ENCODE data around the gene HEATR5B. TPM values are rescaled to one million over a fixed set of nuclear protein-coding genes. Genes with fewer than 3 reads are reported as not detected.

HEATR5B gene
- total RNA-seq, 1 experiment from 2014 or later, result 13.1 TPM

DNA sequence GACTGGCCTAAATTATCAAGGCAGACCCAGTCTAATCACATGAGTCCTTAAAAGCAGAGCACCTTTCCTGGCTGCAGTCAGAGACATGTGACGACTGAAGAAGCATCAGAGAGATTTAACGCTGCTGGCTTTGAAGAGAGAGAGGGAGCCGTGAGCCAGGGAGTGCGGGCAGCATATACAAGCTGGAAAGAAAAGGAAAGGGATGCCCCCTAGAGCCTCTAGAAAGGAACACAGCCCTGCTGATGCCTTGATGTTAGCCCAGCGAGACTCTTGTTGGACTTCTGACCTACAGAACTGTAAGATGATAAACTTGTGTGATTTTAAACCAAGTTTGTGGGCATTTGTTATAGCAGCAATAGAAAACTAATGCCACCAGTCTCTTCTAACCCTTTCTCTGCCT is 58.1 kb downstream of the HEATR5B start:
- ChIA-PET POLR2A (ENCODE audit: low non-redundant PET) (no interaction called here), CTCF (no interaction called here)
- no peaks in the 10 kb centered on the region for H3K9me3 ChIP-seq (ENCODE audit: low read depth, low read length, poor library complexity, severe bottlenecking)
- no peak overlapping the region for H3K27ac ChIP-seq (ENCODE audit: low read depth, low read length, poor library complexity, severe bottlenecking)
- no peaks in the 10 kb centered on the region for H3K27me3 ChIP-seq (replicated peaks; ENCODE audit: insufficient read depth, low read depth, low read length, poor library complexity)
- no peak overlapping the region for H3K4me3 ChIP-seq (ENCODE audit: low read depth, low read length, poor library complexity, severe bottlenecking)
- H3K4me1 ChIP-seq (ENCODE audit: insufficient read depth, low read length, poor library complexity, severe bottlenecking), result no peaks in the 10 kb centered on the region
- H3K36me3 ChIP-seq (ENCODE audit: insufficient read depth, low read length, poor library complexity, severe bottlenecking), result peaks cover 9% of the 10 kb centered on the region
- TF ChIP-seq EZH2 (IDR thresholded peaks at IDR 0.05; ENCODE audit: borderline replicate concordance, low read depth, low read length, poor library complexity, severe bottlenecking), result no peak
- TF ChIP-seq, protein P1, sequence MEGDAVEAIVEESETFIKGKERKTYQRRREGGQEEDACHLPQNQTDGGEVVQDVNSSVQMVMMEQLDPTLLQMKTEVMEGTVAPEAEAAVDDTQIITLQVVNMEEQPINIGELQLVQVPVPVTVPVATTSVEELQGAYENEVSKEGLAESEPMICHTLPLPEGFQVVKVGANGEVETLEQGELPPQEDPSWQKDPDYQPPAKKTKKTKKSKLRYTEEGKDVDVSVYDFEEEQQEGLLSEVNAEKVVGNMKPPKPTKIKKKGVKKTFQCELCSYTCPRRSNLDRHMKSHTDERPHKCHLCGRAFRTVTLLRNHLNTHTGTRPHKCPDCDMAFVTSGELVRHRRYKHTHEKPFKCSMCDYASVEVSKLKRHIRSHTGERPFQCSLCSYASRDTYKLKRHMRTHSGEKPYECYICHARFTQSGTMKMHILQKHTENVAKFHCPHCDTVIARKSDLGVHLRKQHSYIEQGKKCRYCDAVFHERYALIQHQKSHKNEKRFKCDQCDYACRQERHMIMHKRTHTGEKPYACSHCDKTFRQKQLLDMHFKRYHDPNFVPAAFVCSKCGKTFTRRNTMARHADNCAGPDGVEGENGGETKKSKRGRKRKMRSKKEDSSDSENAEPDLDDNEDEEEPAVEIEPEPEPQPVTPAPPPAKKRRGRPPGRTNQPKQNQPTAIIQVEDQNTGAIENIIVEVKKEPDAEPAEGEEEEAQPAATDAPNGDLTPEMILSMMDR (conservative IDR thresholded peaks at IDR 0.05; ENCODE audit: low read depth, low read length), result peak; percentile 45
- peak; percentile 40 for DNase-seq (ENCODE audit: low spot score)
- BruUV-seq (replicated peaks), result no TSS peak
- intact Hi-C loops (cut with micrococcal nuclease; ENCODE audit: unreplicated experiment), result loop anchor here (5.0 kb wide), 1 partner anchor 244 kb away; no protein-coding TSS in a partner anchor

GRCh38 chr2:37020887-37021796 is 63.0 kb downstream of the HEATR5B start:
- H3K27ac ChIP-seq (ENCODE audit: low read depth, low read length, poor library complexity, severe bottlenecking), result no peak overlapping the region

DNA sequence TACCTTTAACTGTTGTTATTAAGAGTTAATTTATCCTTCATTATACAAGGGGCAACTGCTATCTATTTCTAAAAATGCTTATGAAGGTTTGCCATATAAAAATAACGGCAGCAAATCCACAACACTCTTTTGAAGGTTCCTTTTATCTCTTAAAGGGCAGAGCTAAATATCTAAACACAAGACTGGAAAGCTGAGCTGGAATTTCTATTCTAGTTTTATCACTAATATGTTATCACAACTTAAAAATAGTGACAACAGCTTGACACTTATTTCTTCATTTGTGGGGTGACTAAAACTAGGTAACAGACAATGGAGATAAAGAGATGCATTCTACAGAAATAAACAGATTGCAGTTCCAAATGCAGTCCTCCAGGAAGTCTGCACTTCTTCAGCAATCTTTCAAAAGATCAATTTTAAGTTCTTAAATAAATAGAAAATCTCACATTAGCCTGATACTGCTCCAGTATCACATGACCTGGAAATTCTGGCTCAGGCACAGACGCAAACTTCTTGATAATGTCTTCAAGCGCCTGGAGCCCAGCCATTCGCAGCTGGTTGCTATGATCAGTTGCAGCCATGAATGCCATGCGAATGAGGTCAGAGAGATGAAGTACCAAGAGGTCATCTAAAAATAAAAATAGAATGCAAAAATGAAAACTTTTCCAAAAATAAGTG is 63.8 kb downstream of the HEATR5B start:
- Histone ChIP-seq H3K4me1 (ENCODE audit: insufficient read depth, low read length, poor library complexity, severe bottlenecking) (no peaks in the 10 kb centered on the region), H3K27ac (ENCODE audit: low read depth, low read length, poor library complexity, severe bottlenecking) (no peak overlapping the region), H3K27me3 (replicated peaks; ENCODE audit: insufficient read depth, low read depth, low read length, poor library complexity) (no peaks in the 10 kb centered on the region), H3K36me3 (ENCODE audit: insufficient read depth, low read length, poor library complexity, severe bottlenecking) (no peaks in the 10 kb centered on the region), H3K9me3 (ENCODE audit: low read depth, low read length, poor library complexity, severe bottlenecking) (no peaks in the 10 kb centered on the region), H3K4me3 (ENCODE audit: low read depth, low read length, poor library complexity, severe bottlenecking) (no peak overlapping the region)
- BruUV-seq (replicated peaks), result no TSS peak
- intact Hi-C loops (cut with micrococcal nuclease; ENCODE audit: unreplicated experiment), result no loop called here
- POLR2A ChIA-PET (ENCODE audit: low non-redundant PET), result no interaction called here
- no peak for DNase-seq (ENCODE audit: low spot score)
- TF ChIP-seq, protein P1 (conservative IDR thresholded peaks at IDR 0.05; ENCODE audit: low read depth, low read length), result no peak
- no peak for TF ChIP-seq EZH2 (IDR thresholded peaks at IDR 0.05; ENCODE audit: borderline replicate concordance, low read depth, low read length, poor library complexity, severe bottlenecking)
- CTCF ChIA-PET, result no interaction called here

More at GRCh38 chr2:37020887-37021796, 63.0 kb downstream of the HEATR5B start:
- Histone ChIP-seq H3K4me1 (ENCODE audit: insufficient read depth, low read length, poor library complexity, severe bottlenecking) (no peaks in the 10 kb centered on the region), H3K27me3 (replicated peaks; ENCODE audit: insufficient read depth, low read depth, low read length, poor library complexity) (no peaks in the 10 kb centered on the region), H3K36me3 (ENCODE audit: insufficient read depth, low read length, poor library complexity, severe bottlenecking) (no peaks in the 10 kb centered on the region), H3K9me3 (ENCODE audit: low read depth, low read length, poor library complexity, severe bottlenecking) (no peaks in the 10 kb centered on the region), H3K4me3 (ENCODE audit: low read depth, low read length, poor library complexity, severe bottlenecking) (no peak overlapping the region)
- TF ChIP-seq, protein P1 (conservative IDR thresholded peaks at IDR 0.05; ENCODE audit: low read depth, low read length), result no peak
- TF ChIP-seq EZH2 (IDR thresholded peaks at IDR 0.05; ENCODE audit: borderline replicate concordance, low read depth, low read length, poor library complexity, severe bottlenecking), result no peak
- CTCF ChIA-PET, result no interaction called here
- POLR2A ChIA-PET (ENCODE audit: low non-redundant PET), result no interaction called here
- no TSS peak for BruUV-seq (replicated peaks)
- no peak for DNase-seq (ENCODE audit: low spot score)
- intact Hi-C loops (cut with micrococcal nuclease; ENCODE audit: unreplicated experiment), result no loop called here

Data from A673 (cell line).